LoVo (cell line): ENCODE results near the gene SENP6.
"Not testable (repeated sequence)": the region's sequence is repeated elsewhere in the genome, so short reads cannot be mapped to it uniquely, and the experiment has no call there.

ENCODE experiments used
- DNase-seq: peaks from one replicate; pipeline ENCODE4 v3.0.0-alpha.2; 2016; ENCODE audit warnings: low spot score

Gene SENP6

DNA sequence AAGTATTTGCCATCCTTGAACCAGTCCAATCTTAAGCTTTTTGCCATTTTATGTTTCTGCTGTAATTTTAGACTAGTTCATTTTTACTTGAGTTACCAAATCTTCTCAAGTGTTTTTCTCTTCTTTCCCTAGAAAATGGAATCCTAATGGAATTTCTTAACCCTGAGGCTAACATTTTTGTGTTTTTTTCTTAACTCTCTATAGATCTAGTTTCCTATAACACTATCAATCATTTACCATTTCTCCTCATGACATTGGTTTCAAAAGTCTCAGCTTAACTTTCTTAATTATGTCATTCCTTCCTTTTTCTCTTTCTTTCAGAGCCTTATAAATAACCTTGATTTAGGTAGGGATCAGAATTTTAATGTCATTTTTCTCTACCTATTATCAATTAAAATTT is 54.8 kb downstream of the SENP6 start:
- DNase-seq: no peak

GRCh38 chr6:75657327-75657726 is 55.6 kb downstream of the SENP6 start:
- no peak for DNase-seq

- DNase-seq: no peak
Observed at GRCh38 chr6:75666592-75666991, 64.9 kb downstream of the SENP6 start.

GRCh38 chr6:75673884-75674283 is 72.2 kb downstream of the SENP6 start:
- no peak for DNase-seq

DNA sequence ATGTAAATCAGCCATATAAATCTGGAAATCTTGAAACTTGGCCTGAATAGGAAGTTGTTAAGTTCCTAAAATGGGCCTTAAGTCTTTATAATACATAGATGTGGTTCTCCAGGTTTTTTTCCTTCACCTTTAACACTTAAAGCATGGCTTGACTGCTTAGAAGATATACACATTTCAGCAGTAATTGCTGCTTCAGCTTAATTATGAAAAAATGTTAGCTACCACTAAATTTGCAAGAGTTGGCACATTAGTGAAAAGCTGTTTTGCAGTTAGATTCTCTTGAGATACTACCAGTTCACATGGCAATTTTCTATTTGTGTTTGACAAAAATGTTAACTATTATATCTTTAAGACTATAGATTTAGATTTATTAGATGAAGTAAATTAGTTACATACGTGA is 74.7 kb downstream of the SENP6 start:
- no peak for DNase-seq

DNA sequence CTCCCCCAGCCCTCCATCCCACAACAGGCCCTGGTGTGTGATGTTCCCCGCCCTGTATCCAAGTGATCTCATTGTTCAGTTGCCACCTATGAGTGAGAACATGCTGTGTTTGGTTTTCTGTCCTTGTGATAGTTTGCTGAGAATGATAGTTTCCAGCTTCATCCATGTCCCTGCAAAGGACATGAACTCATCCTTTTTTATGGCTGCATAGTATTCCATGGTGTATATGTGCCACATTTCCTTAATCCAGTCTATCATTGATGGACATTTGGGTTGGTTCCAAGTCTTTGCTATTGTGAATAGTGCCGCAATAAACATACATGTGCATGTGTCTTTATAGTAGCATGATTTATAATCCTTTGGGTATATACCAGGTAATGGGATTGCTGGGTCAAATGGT is 80.9 kb downstream of the SENP6 start:
- DNase-seq: not testable (repeated sequence)

GRCh38 chr6:75683005-75683404 is 81.3 kb downstream of the SENP6 start:
- not testable (repeated sequence) for DNase-seq

DNA sequence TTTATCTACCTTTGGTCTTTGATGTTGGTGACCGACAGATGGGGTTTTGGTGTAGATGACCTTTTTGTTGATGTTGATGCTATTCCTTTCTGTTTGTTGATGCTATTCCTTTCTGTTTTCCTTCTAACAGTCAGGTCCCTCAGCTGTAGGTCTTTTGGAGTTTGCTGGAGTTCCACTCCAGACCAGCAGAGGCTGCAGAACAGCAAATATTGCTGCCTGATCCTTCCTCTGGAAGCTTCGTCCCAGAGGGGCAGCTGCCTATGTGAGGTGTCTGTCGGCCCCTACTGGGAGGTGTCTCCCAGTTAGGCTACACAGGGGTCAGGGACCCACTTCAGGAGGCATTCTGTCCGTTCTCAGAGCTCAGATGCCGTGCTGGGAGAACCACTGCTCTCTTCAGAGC is 85.9 kb downstream of the SENP6 start:
- not testable (repeated sequence) for DNase-seq

GRCh38 chr6:75687937-75688336 is 86.3 kb downstream of the SENP6 start:
- DNase-seq: not testable (repeated sequence)

- no peak for DNase-seq
Observed at GRCh38 chr6:75689576-75689975, 87.9 kb downstream of the SENP6 start.

GRCh38 chr6:75691012-75691411 is 89.3 kb downstream of the SENP6 start:
- DNase-seq: no peak

DNA sequence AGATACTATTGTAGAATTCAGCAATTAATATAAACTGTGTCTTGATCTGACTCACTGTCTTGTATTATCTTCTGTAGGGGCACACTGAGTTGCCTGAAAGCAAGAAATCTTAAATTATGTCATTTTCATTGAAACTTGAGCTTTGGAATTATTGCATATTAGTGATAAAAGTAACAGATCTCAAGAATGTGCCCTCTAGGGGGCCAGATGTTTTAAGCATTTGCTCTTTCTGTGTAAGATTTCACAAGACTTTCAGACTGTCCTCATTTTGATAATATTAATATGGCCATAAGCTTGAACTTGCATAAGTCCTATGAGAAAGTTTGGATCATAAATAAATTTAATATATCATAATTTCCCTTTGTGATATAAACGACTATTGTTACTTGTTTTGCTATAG is 91.9 kb downstream of the SENP6 start:
- no peak for DNase-seq

DNA sequence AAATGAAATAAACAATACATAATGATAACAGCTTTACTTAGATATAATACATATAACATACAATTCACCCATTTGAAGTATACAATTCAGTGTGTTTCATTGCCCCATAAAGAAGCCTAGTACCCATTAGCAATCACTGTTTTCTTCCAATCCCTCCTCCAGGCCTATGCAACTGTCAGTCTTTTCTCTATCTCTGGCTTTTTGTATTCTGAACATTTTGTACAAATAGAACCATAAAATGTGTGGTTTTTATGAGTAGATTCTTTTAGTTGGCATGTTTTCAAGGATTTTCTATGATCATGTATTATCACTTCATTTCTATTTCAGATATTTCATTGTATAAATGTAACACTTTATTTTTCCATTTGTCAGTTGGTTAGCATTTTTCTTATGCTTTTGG is 92.7 kb downstream of the SENP6 start:
- DNase-seq: no peak

DNA sequence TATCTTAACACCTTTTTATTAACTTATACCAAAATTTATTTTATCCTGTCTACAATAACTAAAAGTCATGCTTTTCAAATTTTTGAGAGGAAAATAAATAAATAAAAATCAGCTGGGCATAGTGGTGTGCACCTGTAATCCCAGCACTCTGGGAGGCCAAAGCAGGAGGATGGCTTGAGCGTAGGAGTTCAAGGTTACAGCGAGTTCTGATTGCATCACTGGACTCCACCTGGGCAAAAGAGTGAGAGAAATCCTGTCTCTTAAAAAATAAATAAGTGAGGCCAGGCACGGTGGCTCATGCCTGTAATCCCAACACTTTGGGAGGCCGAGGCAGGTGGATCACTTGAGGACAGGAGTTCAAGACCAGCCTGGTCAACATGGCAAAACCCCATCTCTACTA is 106.7 kb downstream of the SENP6 start:
- DNase-seq: not testable (repeated sequence)

DNA sequence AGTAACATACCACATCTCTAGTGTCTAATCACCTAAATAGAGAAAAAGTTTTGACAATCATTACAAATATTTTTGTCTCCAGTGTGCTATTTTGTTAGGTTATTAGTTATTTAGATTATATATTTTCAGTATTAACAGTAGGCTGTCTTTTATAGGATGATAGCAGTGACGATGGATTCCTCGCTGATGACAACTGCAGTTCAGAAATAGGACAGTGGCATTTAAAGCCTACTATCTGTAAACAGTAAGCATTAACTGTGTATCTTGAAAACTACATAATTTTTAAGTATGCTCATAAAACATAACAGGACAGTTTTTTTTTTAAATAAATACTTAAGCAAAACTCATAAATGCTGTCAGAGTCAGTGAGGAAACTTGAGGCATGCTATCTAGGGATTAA is 109.5 kb downstream of the SENP6 start:
- DNase-seq: no peak

DNA sequence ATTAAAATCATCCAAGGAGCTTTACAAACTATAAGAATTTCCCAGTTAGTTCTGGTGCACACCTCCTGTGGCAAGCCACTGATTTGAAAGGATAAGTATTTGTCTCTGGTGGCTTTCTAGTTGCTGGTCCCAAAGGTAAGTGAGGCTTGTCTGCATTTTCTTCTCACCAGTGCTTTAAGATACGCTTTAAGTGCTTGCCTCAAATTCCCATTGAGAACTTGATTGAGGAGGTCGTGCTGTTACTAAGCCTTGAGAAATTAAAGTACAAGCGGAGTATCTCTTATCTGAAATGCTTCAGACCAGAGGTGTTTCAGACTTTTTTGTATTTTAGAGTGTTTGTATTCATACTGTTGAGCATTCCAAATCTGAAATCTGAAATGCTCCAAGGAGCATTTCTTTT is 117.5 kb downstream of the SENP6 start:
- no peak for DNase-seq

DNA sequence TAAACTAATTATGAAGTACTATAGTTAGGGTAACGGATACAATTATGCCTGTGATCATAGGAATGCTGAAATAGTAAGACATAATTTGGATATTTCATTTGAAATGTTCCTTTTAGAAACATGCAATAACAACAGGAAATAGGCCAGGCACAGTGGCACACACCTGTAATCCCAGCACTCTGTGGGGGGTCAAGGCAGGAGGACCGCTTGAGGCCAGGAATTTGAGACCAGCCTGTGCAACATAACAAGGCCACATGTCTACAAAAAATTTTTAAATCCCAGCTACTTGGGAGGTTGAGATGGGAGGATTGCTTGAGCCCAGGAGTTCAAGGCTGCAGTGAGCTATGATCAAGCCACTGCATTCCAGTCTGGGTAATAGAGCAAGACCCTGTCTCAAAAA is 121.7 kb downstream of the SENP6 start:
- no peak for DNase-seq

GRCh38 chr6:75727206-75727605 is 125.5 kb downstream of the SENP6 start:
- DNase-seq: no peak

DNA sequence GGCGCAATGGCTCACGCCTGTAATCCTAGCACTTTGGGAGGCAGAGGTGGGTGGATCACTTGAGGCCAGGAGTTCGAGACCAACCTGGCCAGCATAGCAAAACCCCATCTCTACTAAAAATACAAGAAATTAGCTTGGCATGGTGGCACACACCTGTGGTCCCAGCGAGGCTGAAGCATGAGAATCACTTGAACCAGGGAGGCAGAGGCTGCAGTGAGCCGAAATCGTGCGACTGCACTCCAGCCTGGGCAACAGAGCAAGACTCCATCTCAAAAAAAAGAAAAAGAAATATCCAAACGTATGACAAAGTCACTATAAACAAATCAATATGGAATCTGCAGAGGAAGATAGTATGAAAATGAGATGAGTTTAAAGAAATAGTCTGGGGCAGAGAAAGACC is 129.3 kb downstream of the SENP6 start:
- DNase-seq: not testable (repeated sequence)

DNA sequence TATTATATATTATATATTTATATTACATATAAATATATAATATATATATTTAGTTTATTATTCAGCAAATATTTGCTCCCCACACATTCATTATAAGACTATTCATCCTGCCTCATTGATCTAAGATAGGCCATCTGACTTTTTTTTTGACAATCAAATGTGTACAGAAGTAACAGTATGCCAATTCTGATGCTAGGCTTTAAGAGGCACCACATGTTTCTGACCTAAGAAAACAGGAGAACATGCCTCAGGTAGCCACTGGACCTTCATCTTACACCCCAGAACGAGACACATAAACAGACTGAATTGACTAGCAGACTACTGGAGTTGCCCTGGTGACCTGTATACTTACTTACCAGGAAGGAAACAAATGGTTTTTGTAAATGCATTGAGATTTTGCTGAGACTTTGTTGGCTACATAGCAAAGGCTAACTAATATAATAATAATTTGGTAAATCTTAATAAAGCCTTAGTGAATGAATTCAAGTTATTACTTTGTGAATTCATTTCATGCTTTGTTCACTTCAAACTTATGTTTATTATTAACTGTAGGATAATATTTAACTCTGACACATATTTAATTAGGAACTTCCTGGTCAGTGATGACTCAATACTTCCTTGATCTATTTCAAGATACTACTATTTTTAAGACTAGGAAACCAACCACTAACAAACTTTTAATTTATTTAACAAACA is 134.0 kb downstream of the SENP6 start:
- peak; percentile 72 for DNase-seq

GRCh38 chr6:75743971-75744370 is 142.3 kb downstream of the SENP6 start:
- DNase-seq: no peak

DNA sequence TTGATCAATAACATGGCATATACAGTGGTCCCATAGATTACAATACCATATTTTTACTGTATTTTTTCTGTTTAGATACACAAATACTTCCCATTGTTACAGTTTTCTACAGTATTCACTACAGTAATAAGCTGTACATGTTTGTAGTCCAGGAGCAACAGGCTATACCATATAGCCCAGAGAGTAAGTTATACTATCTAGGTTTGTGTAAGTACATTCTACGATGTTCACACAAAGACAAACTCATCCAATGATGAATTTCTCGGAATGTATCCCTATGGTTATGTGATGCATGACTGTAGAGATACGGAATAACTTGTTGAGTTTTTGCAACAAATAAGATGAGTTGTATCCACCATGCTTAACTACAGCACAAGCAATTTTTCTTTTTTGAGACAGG is 143.7 kb downstream of the SENP6 start:
- no peak for DNase-seq

DNA sequence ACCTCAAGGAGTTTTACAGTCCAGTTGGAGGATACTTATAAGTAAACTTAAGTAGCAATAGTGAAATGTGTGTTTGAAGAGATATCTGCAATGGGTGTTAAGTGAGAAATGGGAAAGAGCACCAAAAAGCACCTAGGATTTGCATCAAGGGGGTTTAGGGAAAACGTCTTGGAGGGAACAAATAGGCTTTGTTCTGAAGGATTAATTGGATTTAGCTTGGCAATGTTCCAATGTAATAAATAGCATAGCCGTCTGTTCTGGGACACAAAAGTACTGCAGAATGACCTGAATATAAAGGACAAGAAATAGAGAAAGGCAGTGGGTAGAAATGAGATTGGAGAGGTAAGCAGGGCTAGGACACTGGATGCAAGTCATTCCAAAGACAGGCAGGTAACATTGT is 144.5 kb downstream of the SENP6 start:
- DNase-seq: no peak

DNA sequence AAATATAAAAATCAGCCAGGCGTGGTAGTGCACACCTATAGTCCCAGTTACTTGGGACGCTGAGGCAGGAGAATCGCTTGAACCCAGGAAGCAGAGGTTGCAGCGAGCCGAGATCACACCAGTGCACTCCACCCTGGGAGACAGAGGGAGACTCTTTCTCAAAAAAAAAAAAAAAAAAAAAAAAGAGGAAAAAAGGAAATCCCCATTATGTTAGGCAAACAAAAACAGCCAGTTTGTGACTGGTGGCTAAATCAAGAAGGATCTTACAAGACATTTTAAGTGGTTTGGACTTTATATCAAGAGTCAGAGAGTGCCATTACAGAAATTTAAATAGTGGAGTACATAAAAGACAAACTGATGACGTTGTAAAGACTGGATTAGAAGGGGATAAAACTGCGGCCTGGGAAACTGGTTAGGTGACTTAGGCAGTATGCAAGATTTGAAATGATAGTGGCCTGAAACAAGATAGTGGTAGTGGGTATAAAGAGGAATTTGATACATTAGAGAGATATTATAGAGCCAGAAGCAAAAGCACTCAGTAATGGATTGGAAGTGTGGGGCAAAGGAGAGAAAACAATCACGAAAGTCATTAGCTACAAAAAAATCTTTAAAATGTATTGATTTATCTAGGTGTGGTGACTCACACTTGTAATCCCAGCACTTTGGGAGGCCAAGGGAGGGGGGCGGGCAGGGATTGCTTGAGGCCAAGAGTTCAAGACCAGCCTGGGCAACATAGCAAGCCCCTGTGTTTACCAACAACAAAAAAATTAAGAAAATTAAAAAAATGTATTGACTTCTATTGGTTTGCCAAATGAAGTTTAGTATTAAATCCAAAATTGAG is 145.7 kb downstream of the SENP6 start:
- DNase-seq: peak; percentile 40
